KOPT-K1 (cell line): ENCODE data around the gene TRAF5.
"Not testable (repeated sequence)": the region's sequence is repeated elsewhere in the genome, so short reads cannot be mapped to it uniquely, and the experiment has no call there.

Source experiments
- H3K27ac ChIP-seq: fragments of 200-600 bp; sonication (generic); 2 replicates; pipeline ENCODE4 v1.5.1; 2016; ENCODE audit warnings: antibody characterized with exemption, mild to moderate bottlenecking, low read depth, low read length; ENCODE audit not compliant: poor library complexity, severe bottlenecking
- H3K36me3 ChIP-seq: fragments of 200-600 bp; sonication (generic); 2 replicates; pipeline ENCODE4 v1.5.1; 2017; ENCODE audit warnings: antibody characterized with exemption, mild to moderate bottlenecking, low read length, moderate library complexity; ENCODE audit not compliant: insufficient read depth
- H3K9me3 ChIP-seq: fragments of 200-600 bp; sonication (generic); 2 replicates; pipeline ENCODE4 v1.5.1; 2017; ENCODE audit warnings: antibody characterized with exemption, low read length, mild to moderate bottlenecking; ENCODE audit not compliant: insufficient read depth, poor library complexity, severe bottlenecking

Gene TRAF5

DNA sequence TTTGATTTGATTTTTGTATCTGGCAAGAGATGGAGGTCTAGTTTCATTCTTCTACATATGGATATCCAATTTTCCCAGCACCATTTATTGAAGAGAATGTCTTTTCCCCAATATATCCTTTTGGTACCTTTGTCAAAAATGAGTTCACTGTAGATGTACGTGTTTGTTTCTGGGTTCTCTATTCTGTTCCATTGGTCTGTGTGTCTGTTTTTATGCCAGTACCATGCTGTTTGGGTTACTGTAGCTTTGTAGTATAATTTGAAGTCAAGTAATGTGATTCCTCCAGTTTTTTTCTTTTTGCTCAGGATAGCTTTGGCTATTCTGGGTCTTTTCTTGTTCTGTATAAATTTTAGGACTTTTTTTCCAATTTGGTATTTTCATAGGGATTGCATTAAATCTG, 75.1 kb downstream of the TRAF5 start:
- H3K9me3 ChIP-seq, H3K36me3 ChIP-seq, H3K27ac ChIP-seq: not testable (repeated sequence)

DNA sequence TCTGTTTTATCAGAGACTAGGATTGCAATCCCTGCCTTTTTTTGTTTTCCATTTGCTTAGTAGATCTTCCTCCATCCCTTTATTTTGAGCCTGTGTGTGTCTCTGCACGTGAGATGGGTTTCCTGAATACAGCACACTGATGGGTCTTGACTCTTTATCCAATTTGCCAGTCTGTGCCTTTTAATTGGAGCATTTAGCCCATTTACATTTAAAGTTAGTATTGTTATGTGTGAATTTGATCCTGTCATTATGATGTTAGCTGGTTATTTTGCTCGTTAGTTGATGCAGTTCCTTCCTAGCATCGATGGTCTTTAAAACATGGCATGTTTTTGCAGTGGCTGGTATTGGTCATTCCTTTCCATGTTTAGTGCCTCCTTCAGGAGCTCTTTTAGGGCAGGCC, 79.5 kb downstream of the TRAF5 start:
- peaks cover 33% of the 10 kb centered on the region for H3K9me3 ChIP-seq
- H3K27ac ChIP-seq, H3K36me3 ChIP-seq: not testable (repeated sequence)

DNA sequence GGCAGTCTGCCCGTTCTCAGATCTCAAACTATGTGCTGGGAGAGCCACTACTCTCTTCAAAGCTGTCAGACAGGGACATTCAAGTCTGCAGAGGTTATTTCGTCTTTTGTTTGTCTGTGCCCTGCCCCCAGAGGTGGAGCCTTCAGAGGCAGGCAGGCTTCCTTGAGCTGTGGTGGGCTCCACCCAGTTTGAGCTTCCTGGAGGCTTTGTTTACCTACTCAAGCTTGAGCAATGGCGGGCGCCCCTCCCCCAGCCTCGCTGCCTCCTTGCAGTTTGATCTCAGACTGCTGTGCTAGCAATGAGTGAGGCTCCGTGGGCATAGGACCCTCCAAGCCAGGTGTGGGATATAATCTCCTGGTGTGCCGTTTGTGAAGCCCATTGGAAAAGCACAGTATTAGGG, 81.1 kb downstream of the TRAF5 start:
- not testable (repeated sequence) for H3K27ac ChIP-seq, H3K36me3 ChIP-seq
- H3K9me3 ChIP-seq, result peaks cover 25% of the 10 kb centered on the region

DNA sequence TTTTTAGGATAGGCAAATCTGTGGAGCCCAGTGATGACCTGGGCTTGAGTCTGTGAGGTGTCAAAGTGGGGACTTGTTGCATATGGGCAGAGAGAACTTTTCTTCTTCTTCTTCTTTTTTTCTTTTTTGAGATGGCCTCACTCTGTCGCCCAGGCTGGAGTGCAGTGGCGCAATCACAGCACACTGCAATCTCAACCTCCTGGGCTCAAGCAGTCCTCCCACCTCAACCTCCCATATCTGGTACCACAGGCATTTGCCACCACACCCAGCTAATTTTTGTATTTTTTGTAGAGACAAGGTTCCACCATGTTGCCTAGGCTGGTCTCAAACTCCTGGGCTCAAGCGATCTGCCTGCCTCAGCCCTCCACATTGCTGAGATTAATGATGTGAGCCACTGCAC, 85.0 kb downstream of the TRAF5 start:
- no peak overlapping the region for H3K27ac ChIP-seq

DNA sequence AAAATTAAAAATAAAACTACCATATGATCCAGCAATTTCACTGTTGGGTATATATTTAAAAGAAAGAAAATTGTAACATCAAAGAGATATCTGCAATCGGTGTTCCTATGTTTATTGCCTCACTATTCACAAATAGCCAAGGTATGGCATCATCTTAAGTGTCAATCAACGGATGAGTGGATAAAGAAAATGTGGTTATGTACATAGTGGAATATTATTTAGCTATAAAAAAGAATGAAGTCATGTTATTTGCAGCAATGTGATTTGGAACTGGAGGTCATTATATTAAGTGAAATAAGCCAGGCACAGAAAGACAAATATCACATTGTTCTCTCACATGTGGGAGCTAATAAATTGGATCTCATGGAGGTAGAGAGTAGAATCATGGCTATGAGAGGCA, 89.1 kb downstream of the TRAF5 start:
- H3K36me3 ChIP-seq, result no peaks in the 10 kb centered on the region
- peaks cover 8% of the 10 kb centered on the region for H3K9me3 ChIP-seq
- H3K27ac ChIP-seq, result no peak overlapping the region

More for the DNA sequence above, 85.0 kb downstream of the TRAF5 start:
- H3K36me3 ChIP-seq, result no peaks in the 10 kb centered on the region; the same call in 1 of the 2 replicates
- H3K9me3 ChIP-seq, result peaks cover 33% of the 10 kb centered on the region

DNA sequence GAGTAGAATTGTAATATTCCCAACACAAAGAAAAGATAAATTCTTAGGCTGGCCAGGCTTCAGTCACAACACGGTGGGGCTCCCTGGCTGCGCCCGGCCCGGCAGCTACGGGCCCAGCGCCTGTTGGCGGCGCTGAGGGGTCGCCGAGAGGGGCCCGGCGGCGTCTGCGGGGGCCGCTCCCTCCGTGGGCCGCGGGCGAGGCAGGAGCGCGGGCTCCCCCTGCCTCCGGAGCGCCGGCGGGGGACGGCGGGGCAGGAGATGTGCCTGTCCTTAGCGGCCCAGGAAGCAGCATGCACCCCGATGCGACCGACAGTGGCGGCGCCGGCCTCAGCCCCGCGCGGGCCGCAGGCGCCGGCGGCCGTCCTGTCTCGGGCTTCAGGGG, 89.6 kb downstream of the TRAF5 start:
- H3K36me3 ChIP-seq, H3K27ac ChIP-seq, H3K9me3 ChIP-seq: not testable (repeated sequence)

DNA sequence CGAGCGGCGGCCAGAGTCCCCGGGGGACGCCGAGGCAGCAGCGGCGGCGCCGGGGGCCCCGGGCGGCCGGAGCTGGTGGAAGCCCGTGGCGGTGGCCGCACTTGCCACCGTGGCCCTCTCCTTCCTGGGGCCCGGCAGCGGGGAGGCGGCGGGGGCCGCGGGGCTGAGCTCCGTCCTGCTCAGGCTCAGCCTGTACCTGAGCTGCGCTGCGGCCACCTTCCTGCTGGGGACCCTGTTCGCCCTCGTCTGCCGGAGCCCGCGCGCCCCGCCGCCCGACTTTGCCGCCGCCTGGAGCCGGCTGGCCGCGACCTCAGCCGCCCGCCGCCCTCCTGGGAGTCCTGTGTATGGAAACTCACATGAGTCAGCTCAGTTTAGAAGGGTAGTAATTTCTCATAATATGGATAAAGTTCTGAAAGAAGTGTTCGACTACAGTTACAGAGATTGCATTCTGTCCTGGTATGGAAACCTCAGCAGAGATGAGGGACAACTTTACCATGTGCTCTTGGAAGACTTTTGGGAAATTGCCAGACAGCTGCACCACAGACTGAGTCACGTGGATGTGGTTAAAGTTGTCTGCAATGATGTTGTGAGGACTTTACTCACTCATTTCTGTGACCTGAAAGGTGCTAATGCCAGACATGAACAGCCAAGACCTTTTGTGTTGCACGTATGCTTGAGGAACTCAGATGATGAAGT, 90.1 kb downstream of the TRAF5 start:
- not testable (repeated sequence) for H3K9me3 ChIP-seq, H3K36me3 ChIP-seq
- H3K27ac ChIP-seq, result peak overlapping the region; percentile 12

DNA sequence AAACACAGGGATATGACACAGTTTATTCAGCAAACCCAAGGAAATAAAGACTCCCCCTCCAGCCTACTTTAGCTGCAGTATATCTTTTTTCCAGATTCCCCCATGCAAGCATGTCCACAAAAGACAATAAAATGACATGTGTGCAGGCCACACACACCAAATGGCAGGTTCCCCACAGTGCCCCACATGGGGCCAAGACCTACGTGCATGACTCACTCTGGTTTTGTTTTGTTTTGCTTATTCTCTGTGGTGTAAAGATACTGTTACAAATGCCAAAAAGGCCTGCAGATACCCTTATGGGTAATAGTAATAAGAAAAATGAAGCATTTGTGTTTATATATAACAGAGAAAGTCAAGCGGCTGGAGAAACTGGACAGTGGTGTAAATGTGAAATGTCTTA, 93.8 kb downstream of the TRAF5 start:
- Histone ChIP-seq H3K27ac (no peak overlapping the region), H3K9me3 (no peaks in the 10 kb centered on the region), H3K36me3 (no peaks in the 10 kb centered on the region)

DNA sequence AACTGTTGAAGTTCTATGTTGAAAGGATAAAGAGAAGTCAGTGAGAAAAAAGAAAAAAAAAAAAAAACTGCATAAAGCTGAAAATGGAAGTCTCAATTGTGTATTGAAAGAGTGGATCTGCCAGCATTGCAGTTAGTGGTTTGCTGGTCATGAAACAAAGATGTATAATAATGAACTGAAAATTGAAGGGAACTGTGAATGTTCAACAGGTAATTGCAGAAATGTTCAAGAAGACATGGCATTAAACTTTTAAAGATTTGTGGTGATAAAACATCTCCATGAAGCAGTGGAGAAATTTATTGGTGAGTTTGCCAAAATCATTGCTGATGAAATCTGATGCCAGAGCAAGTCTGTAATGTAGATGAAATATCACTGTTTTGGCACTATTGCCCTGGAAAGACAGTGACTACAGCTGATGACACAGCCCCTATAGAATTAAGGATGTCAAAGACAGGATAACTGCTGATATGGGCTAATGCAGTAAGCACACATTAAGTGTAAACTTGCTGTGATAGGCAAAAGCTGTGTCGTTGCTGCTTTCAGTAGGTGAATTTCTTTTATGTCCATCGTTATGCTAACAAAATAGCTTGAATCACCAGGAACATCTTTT, 94.3 kb downstream of the TRAF5 start:
- H3K27ac ChIP-seq, result no peak overlapping the region
- H3K36me3 ChIP-seq, result no peaks in the 10 kb centered on the region
- no peaks in the 10 kb centered on the region for H3K9me3 ChIP-seq

DNA sequence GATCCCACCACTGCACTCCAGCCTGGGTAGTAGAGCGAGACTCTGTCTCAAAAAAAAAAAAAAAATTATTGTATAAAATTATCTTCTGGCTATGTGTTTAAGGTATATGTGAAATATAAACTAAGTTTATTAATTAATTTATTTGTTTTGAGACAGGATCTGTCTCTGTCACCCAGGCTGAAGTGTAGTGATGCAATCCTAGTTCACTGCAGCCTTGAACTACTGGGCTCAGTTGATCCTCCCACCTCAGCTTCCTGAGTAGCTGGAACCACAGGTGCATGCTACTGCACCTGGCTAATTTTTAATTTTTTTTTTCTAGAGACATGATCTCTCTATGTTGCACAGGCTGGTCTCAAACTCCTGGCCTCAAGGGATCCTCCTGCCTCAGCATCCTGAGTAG, 97.4 kb downstream of the TRAF5 start:
- H3K27ac ChIP-seq, result no peak overlapping the region

More for the DNA sequence above, 97.4 kb downstream of the TRAF5 start:
- no peaks in the 10 kb centered on the region for H3K9me3 ChIP-seq
- H3K36me3 ChIP-seq, result no peaks in the 10 kb centered on the region
